Activated CD4-positive, alpha-beta memory T cell treated with anti-CD3 and anti-CD28 coated beads, Interleukin-2, amount 10 ng/mL, durations not matched to agents 7 days and 5 days (primary cell): ENCODE data around the gene LPGAT1. TPM values are rescaled to one million over a fixed set of nuclear protein-coding genes. Genes with fewer than 3 reads are reported as not detected.
"Not testable (repeated sequence)": the region's sequence is repeated elsewhere in the genome, so short reads cannot be mapped to it uniquely, and the experiment has no call there.

Experiments
- CTCF ChIA-PET: fragments of 350-600 bp; sonication (Branson Sonifier 250); formaldehyde crosslinking; loops from one replicate; lab custom pipeline; 2021; ENCODE audit warnings: antibody characterized with exemption, inconsistent platforms; lab: Charles Lee
- POLR2A ChIA-PET: fragments of 350-600 bp; sonication (Branson Sonifier 250); formaldehyde crosslinking; loops from one replicate; lab custom pipeline; 2021; ENCODE audit warnings: antibody characterized with exemption; lab: Charles Lee
- DNase-seq: peaks from one replicate; pipeline ENCODE4 v3.0.0-alpha.2; 2020
- H3K27ac Mint-ChIP-seq: one replicate; pipeline ENCODE4 v1.8.0; 2021; ENCODE audit warnings: mild to moderate bottlenecking, mixed read lengths
- H3K27me3 Mint-ChIP-seq: one replicate; pipeline ENCODE4 v1.8.0; 2021; ENCODE audit warnings: mixed read lengths
- H3K36me3 Mint-ChIP-seq: one replicate; pipeline ENCODE4 v1.8.0; 2021; ENCODE audit warnings: low read depth, mixed read lengths
- H3K4me1 Mint-ChIP-seq: one replicate; pipeline ENCODE4 v1.8.0; 2021; ENCODE audit warnings: mixed read lengths
- H3K4me3 Mint-ChIP-seq: one replicate; pipeline ENCODE4 v1.8.0; 2021; ENCODE audit warnings: mild to moderate bottlenecking, mixed read lengths
- H3K9me3 Mint-ChIP-seq: one replicate; pipeline ENCODE4 v1.8.0; 2021; ENCODE audit warnings: mixed read lengths
- total RNA-seq, 2 experiments: library from RNA; stranded (reverse); gene quantifications; one replicate each; pipeline ENCODE4 v1.2.3, GENCODE V29; 2021

The LPGAT1 gene
- 10 to 100 TPM; 52.6 to 55.2 TPM for total RNA-seq

GRCh38 chr1:211830328-211831142 lies at the start of gene LPGAT1:
Gene LPGAT1, minus strand, starts transcription at chr1:211830763. Its CDS starts 1,467 bp downstream, at chr1:211829296.
- peaks cover 3% of the 10 kb centered on the region for H3K27me3 Mint-ChIP-seq
- H3K4me1 Mint-ChIP-seq = peaks cover 65% of the 10 kb centered on the region
- CTCF ChIA-PET = interaction anchor here (0.7 to 1.3 kb wide), 2 partner anchors 12 to 205 kb away, joined by 3 to 5 read pairs; partner anchors contain the start of genes DTL and INTS7
- H3K9me3 Mint-ChIP-seq = no peaks in the 10 kb centered on the region
- peaks cover 16% of the 10 kb centered on the region for H3K36me3 Mint-ChIP-seq
- POLR2A ChIA-PET = no interaction called here
- peak within 1 kb of the TSS; percentile 66 for H3K27ac Mint-ChIP-seq
- peak; percentile 76 for DNase-seq
- peak within 1 kb of the TSS; percentile 87 for H3K4me3 Mint-ChIP-seq

DNA sequence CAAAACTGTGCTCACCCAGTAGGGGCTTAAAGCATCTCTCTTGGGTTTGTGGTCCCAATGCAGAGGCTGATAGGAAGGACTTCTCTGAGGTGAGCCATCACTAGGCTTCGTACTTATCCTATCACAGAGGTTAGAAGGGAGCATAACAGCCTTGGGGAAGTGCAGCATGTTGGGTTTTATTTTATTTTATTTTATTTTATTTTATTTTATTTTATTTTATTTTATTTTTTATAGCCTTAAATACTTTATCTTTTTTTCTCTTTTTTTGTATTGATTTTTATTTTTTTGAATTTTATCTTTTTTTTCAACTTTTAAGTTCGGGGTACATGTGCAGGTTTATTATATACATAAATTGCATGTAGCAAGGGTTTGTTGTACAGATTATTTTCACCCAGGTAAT lies 48.9 kb upstream of the LPGAT1 start:
- Mint-ChIP-seq H3K4me3 (no peak overlapping the region), H3K27me3 (peaks cover 20% of the 10 kb centered on the region), H3K4me1 (no peaks in the 10 kb centered on the region), H3K36me3 (no peaks in the 10 kb centered on the region), H3K9me3 (peaks cover 2% of the 10 kb centered on the region), H3K27ac (no peak overlapping the region)
- ChIA-PET POLR2A (no interaction called here), CTCF (no interaction called here)
- no peak for DNase-seq

GRCh38 chr1:211876851-211877590 lies 46.5 kb upstream of the LPGAT1 start:
- no peaks in the 10 kb centered on the region for H3K4me1 Mint-ChIP-seq
- H3K4me3 Mint-ChIP-seq = no peak overlapping the region
- CTCF ChIA-PET = no interaction called here
- POLR2A ChIA-PET = interaction anchor here (0.7 kb wide), 1 partner anchor 34 kb away, joined by 3 read pairs; no protein-coding TSS in a partner anchor
- peaks cover 16% of the 10 kb centered on the region for H3K27me3 Mint-ChIP-seq
- H3K36me3 Mint-ChIP-seq = no peaks in the 10 kb centered on the region
- peaks cover 2% of the 10 kb centered on the region for H3K9me3 Mint-ChIP-seq
- H3K27ac Mint-ChIP-seq = no peak overlapping the region
- DNase-seq = no peak

- H3K4me1 Mint-ChIP-seq = no peaks in the 10 kb centered on the region
- H3K4me3 Mint-ChIP-seq = no peak overlapping the region
- peaks cover 11% of the 10 kb centered on the region for H3K27me3 Mint-ChIP-seq
- POLR2A ChIA-PET = no interaction called here
- DNase-seq = no peak
- H3K9me3 Mint-ChIP-seq = no peaks in the 10 kb centered on the region
- no peak overlapping the region for H3K27ac Mint-ChIP-seq
- CTCF ChIA-PET = no interaction called here
- no peaks in the 10 kb centered on the region for H3K36me3 Mint-ChIP-seq
Measured at GRCh38 chr1:211875541-211875940, 45.0 kb upstream of the LPGAT1 start.

DNA sequence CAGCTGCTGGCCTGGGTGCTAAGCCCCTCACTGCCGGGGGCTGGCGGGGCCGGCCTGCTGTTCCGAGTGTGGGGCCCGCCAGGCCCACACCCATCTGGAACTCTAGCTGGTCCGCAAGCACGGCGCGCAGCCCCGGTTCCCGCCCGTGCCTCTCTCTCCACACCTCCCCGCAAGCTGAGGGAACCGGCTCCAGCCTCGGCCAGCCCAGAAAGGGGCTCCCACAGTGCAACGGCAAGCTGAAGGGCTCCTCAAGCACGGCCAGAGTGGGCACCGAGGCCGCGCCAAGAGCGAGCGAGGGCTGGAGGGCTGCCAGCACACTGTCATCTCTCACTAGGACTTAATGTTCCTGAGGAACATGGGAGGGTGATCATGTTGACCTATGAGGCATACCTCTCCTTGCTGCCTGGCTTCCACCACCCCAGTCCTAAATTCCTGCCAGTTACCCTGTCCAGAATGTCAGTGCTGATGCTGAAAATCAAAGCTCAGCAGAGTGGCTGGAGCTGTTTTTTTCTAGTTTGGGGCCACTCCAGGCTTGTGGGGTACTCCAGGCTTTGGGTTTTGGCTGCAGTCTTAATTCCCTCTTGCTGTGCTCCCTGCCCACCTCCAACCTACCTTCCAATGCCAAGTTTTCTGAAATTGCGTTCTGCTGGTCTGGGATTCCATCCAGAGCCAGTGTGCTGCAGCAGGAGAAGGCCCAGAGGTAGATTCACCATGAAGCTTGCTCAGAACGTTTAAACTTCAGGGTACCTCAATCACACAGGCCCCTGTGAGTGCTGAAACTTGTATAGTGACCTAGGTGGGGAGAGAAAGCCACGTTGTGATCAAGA lies 44.2 kb upstream of the LPGAT1 start:
- Mint-ChIP-seq H3K4me3 (no peak overlapping the region), H3K9me3 (no peaks in the 10 kb centered on the region), H3K27me3 (peaks cover 11% of the 10 kb centered on the region), H3K36me3 (no peaks in the 10 kb centered on the region), H3K4me1 (no peaks in the 10 kb centered on the region), H3K27ac (no peak overlapping the region)
- no peak for DNase-seq
- ChIA-PET POLR2A (no interaction called here), CTCF (no interaction called here)

DNA sequence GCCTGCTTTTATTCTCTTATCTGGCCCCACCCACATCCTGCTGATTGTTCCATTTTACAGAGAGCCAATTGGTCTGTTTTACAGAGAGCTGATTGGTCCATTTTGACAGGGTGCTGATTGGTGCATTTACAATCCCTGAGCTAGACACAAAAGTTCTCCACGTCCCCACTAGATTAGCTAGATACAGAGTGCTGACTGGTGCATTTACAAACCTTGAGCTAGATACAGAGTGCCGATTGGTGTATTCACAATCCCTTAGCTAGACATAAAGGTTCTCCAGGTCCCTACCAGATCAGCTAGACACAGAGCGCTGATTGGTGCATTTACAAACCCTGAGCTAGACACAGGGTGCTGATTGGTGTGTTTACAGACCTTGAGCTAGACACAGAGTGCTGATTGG lies 43.2 kb upstream of the LPGAT1 start:
- CTCF ChIA-PET = interaction anchor here (1.2 kb wide), 1 partner anchor 175 kb away, joined by 3 read pairs; no protein-coding TSS in a partner anchor
- DNase-seq, POLR2A ChIA-PET, H3K9me3 Mint-ChIP-seq, H3K36me3 Mint-ChIP-seq, H3K27ac Mint-ChIP-seq, H3K4me1 Mint-ChIP-seq, H3K4me3 Mint-ChIP-seq: not testable (repeated sequence)
- peaks cover 17% of the 10 kb centered on the region for H3K27me3 Mint-ChIP-seq

GRCh38 chr1:211870156-211870555 lies 39.6 kb upstream of the LPGAT1 start:
- no peak overlapping the region for H3K27ac Mint-ChIP-seq
- DNase-seq = no peak
- no peak overlapping the region for H3K4me3 Mint-ChIP-seq
- ChIA-PET POLR2A (no interaction called here), CTCF (no interaction called here)
- no peaks in the 10 kb centered on the region for H3K4me1 Mint-ChIP-seq
- H3K9me3 Mint-ChIP-seq = peaks cover 5% of the 10 kb centered on the region
- H3K36me3 Mint-ChIP-seq = no peaks in the 10 kb centered on the region
- peaks cover 33% of the 10 kb centered on the region for H3K27me3 Mint-ChIP-seq

DNA sequence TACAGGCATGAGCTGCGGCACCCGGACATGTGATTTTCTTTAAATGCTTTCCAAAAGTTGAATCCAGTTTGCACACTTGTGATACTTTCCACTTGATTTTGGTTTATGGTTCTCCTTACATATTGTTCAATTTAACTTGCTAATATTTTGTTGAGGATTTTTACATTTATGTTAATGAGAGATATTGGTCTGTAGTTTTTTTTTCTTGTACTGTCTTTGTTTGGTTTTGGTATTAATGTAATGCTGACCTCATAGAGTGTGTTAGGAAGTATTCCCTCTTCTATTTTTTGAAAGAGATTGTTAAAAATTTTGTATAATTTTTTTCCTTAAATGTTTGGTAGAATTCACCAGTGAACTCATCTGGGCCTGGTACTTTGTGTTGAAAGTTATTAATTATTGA lies 34.6 kb upstream of the LPGAT1 start:
- no peak overlapping the region for H3K27ac Mint-ChIP-seq
- H3K36me3 Mint-ChIP-seq = no peaks in the 10 kb centered on the region
- POLR2A ChIA-PET = no interaction called here
- peaks cover 2% of the 10 kb centered on the region for H3K4me1 Mint-ChIP-seq
- CTCF ChIA-PET = no interaction called here
- H3K27me3 Mint-ChIP-seq = peaks cover 26% of the 10 kb centered on the region
- DNase-seq = no peak
- H3K4me3 Mint-ChIP-seq = no peak overlapping the region
- peaks cover 5% of the 10 kb centered on the region for H3K9me3 Mint-ChIP-seq

- Mint-ChIP-seq H3K36me3 (no peaks in the 10 kb centered on the region), H3K27me3 (peaks cover 7% of the 10 kb centered on the region), H3K27ac (no peak overlapping the region), H3K4me1 (peaks cover 2% of the 10 kb centered on the region), H3K4me3 (no peak overlapping the region), H3K9me3 (peaks cover 13% of the 10 kb centered on the region)
- ChIA-PET CTCF (no interaction called here), POLR2A (no interaction called here)
- no peak for DNase-seq
Measured at GRCh38 chr1:211859405-211859804, 28.8 kb upstream of the LPGAT1 start.

DNA sequence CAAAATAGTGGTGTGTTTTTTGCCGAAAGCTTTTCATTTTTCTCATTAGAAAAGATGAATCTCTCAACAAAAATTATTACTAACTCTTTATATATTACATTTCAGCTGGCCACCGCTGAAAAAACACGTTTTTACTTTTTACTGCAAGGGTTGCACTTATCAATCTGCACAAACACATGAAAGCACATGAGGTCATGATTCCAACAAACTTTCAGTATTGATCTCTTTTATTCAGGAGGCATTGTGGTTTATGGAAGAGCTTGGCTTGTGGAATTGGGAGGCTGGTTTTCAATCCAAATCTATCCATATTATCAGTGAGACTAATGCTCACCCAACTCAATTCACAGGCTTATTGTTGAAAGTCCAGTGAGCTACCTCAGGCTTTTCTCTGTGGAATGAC lies 20.6 kb upstream of the LPGAT1 start:
- CTCF ChIA-PET = no interaction called here
- Mint-ChIP-seq H3K27ac (no peak overlapping the region), H3K36me3 (no peaks in the 10 kb centered on the region), H3K27me3 (peaks cover 10% of the 10 kb centered on the region), H3K4me1 (no peaks in the 10 kb centered on the region), H3K9me3 (peaks cover 5% of the 10 kb centered on the region), H3K4me3 (no peak overlapping the region)
- POLR2A ChIA-PET = no interaction called here
- DNase-seq = no peak

DNA sequence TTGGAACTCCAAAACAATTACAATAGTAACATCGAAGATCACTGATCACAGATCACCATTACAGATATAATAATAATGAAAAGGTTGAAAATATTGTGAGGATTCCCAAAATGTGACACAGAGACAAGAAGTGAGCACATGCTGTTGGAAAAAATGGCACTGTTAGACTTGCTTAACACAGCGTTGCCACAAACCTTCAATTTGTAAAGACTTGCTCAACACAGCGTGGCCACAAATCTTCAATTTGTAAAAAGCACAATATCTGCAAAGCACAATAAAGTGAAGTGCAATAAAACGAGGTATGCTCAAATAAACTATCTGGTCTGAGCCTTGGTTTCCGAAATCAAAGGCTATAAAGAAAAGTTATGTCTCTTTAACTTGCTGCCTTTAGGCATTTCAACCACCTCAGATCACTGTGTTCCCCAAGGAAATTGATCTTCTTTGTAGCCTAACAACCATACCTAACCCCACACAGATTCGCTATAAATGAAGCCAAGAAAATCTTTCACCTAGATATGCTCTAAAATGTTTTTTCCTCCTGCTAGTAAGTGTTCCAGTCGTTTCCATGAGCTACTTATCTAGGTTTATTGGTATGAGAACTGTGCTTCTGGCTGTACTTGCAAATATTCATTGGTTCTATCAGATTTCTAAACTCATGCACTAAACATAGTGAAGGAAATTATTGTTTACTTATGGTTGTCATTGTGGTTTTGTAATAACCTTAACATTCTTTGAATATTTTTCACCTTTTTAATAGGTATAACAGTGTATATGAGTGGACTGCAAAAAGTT lies 13.1 kb upstream of the LPGAT1 start:
- Mint-ChIP-seq H3K27me3 (peaks cover 10% of the 10 kb centered on the region), H3K9me3 (peaks cover 8% of the 10 kb centered on the region), H3K27ac (no peak overlapping the region), H3K36me3 (peaks cover 12% of the 10 kb centered on the region), H3K4me3 (no peak overlapping the region), H3K4me1 (peaks cover 18% of the 10 kb centered on the region)
- DNase-seq = no peak
- ChIA-PET CTCF (interaction anchor here (1.5 kb wide), 1 partner anchor 163 kb away, joined by 3 read pairs; no protein-coding TSS in a partner anchor), POLR2A (interaction anchor here (0.9 kb wide), 1 partner anchor 15 kb away, joined by 4 read pairs; no protein-coding TSS in a partner anchor)

- Mint-ChIP-seq H3K27me3 (peaks cover 10% of the 10 kb centered on the region), H3K4me3 (no peak overlapping the region), H3K36me3 (peaks cover 12% of the 10 kb centered on the region), H3K4me1 (peaks cover 18% of the 10 kb centered on the region), H3K27ac (peak overlapping the region; percentile 36), H3K9me3 (peaks cover 6% of the 10 kb centered on the region)
- DNase-seq = no peak
- CTCF ChIA-PET = interaction anchor here (0.9 to 1.5 kb wide), 3 partner anchors 9 to 162 kb away, joined by 3 read pairs; no protein-coding TSS in a partner anchor
- POLR2A ChIA-PET = interaction anchor here (0.7 to 1.3 kb wide), 3 partner anchors 10 to 34 kb away, joined by 3 to 13 read pairs (median 4); no protein-coding TSS in a partner anchor
Measured at GRCh38 chr1:211843018-211843417, 12.5 kb upstream of the LPGAT1 start.
